NOMO-1 (cell line): ENCODE measurements around the gene PILRA.

Source experiments
- DNase-seq, 2 experiments: peaks; one replicate each; lab custom pipeline; 2025; ENCODE audit not compliant: unreplicated experiment in 2 of 2; lab: John Stamatoyannopoulos, UW

The PILRA gene

DNA sequence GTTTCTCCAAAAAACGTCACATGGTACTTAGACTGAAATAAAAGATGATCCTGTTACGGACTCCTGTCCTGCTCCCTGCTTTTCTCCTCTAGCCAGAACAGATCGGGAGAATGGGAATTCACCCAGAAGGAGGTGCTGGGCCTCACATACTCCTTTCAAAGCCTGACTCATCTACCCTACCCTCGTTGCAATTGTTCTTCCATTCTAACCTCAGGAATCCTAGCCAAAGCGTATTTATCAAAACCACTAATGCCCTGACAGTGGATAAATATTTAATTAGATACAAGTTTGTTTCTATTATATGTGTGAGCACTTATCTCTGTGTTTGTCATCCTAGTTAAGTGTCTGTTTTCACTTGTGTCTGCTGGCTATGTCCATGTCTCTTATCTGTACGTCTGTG is 33.5 kb downstream of the PILRA start:
- DNase-seq, result no peak

DNA sequence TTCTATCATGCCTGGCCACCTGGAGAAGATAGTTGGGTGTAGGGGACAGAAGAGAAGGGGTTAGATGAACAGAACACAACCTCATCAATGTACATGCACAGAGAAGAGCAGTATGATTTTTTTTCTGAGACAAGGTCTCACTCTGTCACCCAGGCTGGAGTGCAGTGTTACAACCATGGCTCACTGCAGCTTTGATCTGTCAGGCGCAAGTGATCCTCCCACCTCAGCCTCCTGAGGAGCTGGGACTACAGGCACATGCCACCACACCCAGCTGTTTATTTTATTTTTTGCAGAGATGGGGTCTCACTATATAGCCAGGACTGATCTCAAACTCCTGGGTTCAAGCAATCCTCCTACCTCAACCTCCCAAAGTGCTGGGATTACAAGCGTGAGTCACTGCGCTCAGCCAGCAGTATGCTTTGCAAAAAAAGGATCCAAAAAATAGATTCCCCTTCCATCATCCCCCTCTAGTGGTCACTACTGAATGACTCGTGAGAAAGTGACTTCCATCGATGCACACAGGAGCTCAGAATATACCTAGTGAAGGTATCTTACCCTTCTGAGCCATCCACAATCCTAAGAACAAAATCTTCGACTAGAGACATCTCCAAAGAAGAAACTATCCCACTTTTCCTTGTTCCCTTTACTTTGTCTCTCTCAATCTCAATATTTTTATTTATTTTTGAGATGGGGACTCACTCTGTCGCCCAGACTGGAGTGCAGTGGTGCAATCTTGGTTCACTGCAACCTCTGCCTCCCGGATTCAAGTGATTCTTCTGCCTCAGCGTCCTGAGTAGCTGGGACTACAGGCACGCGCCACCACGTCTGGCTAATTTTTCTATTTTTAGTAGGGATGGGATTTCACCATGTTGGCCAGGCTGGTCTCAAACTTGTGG is 34.2 kb downstream of the PILRA start:
- DNase-seq, result peak; percentile 65 to 83

DNA sequence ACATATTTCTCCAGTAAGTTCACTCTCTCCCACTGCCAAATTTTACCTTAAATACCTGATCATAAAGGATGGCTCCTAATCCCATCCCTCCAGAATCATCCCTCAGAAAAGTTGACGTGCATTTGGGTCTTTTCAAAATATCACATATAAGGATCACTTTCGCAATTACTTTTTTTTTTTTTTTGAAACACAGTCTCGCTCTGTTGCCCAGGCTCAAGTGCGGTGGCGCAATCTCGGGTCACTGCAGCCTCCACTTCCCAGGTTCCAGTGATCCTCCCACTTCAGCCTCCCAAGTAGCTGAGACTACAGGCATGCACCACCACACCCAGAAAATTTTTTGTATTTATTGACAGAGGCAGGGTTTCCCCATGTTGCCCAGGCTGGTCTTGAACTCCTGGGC is 37.8 kb downstream of the PILRA start:
- DNase-seq, result no peak

DNA sequence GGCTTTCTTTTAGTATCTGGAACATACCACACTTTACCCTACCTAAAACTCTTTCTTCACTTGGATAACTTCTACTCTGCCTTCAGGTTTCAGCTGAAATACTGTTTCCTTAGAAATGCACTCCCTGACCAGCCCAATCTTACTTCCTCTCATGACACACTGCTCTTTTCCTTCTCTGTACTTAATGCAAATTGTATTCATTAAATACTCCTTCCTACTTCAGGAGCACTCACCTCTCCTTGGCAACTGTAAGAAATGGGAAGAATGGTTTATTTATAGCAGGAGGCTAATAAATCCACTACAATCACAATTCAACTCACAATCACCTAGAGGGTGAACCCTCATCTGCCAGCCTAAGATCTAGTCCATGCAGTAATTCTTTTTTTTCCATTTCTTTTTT is 40.1 kb downstream of the PILRA start:
- DNase-seq, result peak; percentile 32 to 60

DNA sequence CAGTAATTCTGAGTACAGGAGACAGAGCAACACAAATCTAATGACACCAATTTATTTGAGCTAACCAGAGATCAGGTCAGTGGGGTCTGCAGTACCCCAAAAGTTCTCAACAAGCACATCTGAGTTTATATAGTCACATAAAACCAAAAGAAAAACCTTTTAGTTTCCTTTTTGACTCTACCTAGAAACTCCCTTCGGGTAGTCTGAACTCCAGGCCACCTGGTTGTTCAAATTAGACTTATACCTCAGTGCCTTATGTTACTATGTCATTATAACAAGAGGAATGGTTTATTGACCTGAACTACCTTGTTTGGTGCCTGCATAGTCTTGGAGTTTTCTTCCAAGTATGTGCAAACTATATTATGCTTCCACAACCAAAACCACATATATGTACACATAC is 40.6 kb downstream of the PILRA start:
- DNase-seq, result no peak

DNA sequence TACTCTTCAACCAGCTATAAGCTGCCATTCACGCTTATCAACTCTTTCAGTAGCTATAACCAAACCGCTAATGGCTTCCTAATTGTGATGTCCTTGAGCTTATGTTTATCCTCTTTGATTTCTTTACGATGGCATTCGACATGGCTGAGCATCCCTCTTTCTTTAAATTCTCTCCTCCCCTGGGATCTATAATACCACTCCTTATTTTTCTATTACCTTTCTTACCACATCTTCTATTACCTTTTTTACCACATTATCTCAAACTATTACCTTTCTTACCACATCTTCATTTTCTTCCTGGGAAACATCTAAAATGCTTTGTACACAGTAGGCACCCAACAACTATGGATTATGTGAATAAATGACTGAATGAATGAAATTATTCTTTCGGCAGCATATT is 42.2 kb downstream of the PILRA start:
- no peak for DNase-seq

DNA sequence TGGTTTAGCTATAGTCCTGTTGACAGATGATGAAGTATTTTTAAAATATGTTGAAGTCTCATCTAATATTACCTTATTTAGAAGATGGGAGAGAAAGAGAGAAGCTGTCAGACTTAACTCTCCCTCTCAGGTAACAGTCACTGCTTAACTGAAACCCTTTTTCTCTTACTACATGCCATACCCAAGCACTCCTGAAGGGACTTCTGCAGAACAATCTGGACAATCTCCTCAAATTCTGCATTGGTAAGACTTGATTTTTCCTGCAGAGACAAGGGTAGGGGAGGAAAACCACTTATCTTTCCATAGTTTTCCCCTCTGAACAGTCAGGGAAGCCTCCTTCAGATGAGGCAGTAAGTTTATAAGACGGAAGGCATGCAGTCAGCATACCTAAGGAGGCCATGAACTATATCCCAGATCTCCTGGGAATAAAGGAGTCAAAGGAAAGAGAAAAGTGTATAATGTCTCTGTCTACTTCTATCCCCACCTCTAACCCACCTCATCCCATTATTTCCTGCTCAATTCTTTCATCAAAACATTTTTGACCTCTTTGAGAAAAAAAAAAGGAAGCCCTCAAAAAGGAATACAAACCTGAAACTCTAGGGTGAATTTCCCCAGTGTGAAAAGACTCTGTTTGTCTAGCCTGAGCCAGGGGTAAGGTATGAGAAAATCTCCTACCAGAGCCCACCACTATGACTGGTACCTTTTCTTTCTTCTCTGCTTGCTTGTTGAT is 45.8 kb downstream of the PILRA start:
- DNase-seq, result no peak

DNA sequence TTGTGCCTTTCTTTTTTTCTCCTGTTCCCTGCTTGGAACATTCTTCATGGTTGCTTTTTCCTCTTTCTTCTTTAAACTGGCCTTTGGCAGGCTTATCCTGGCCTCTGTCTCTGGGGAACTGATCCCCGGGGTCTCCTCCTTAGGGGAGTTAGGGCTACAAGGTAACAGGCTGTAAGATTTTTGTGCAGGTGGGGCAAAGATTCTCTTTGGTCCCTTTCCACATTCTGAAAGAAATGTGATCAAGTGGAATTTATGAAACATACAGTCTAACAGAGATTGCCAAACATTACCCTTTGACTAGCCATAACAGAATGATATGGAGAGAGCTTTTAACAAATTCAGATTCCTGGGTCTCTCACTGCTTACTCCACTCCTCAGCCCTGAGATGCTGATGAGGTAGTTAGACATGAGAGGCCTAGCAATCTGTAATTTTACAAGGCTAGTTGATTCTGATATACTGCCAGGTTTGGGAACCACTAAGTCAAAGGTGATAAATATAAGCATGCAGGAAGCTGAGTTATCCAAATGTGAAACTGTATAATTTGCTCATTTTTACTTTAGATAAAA is 46.5 kb downstream of the PILRA start:
- DNase-seq, result no peak

DNA sequence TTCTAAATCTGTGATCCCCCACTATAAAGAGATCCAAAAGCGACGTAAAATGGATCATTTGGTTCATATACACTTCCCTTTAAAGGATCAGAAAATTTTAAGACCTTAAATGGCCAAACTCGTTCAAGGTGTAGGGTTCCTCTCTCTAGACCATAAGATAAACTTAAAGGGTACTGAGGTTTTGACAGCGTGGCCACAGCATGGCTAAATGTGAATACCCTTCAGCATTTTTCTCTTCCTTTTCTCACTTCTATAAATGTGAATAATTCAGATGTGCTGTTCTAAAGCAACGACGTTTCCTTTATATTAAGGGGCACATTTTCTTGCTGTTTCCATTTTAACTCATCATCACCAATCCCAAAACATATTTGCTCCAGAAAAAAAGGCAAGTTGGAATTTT is 50.0 kb downstream of the PILRA start:
- DNase-seq, result no peak

DNA sequence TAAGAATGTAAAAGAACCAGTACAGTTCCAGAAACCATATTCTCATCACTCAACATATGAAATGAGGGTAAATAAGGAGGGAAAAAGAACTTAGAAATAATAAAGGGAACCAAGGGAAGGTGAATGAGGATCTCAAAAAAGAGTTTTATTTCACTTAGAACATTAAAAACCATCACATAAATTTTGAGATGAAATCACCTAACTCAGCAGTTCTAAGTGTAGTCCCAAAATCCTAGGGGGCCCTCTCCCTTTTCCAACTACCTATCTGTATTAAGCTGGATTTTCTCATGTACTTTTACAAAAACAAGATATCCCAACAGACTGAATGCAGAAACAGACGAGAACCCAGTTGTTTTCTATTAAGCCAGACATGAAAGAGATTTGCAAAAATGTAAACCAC is 52.1 kb downstream of the PILRA start:
- DNase-seq, result no peak

DNA sequence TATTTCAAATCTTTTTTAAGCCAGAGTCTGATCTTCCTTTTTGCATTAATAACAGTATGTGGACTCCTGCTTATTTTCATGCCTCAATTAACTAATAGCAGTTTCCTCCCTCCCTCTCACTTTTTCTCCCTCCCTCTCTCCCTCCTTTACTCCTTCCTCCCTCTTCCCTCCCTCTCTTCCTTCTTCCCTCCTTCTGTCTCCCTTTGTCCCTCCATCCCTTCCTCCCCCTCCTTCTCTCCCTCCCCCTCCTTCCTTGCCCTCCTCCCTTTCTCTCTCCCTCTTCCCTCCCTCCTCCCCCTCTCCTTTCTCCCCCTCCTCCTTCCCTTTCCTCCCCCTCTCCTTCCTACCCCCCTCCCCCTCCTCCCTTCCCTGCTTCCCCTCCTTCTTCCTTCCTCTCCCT is 53.2 kb downstream of the PILRA start:
- DNase-seq, result no peak

DNA sequence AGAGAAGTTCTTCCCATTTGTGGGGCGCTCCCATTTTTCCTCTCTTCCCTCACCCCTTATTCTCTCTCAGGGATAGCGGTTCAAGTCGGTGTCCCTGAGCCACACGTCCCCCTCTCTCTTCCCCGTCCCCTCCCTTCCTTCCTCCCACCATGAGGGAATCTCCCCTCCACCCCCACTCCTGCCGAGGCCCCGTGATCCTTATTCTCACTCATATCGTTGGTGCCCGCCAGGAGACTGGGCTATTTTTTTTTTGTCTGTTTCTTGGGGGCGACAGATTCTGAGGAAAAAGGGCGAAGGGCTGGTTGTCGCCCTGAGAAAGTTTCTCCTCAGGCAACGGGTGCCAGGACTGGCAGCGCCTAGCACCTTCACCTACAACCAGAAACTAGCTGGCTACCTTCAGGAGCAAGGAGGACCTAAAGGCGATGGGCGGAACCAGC is 54.5 kb downstream of the PILRA start:
- DNase-seq, result no peak

DNA sequence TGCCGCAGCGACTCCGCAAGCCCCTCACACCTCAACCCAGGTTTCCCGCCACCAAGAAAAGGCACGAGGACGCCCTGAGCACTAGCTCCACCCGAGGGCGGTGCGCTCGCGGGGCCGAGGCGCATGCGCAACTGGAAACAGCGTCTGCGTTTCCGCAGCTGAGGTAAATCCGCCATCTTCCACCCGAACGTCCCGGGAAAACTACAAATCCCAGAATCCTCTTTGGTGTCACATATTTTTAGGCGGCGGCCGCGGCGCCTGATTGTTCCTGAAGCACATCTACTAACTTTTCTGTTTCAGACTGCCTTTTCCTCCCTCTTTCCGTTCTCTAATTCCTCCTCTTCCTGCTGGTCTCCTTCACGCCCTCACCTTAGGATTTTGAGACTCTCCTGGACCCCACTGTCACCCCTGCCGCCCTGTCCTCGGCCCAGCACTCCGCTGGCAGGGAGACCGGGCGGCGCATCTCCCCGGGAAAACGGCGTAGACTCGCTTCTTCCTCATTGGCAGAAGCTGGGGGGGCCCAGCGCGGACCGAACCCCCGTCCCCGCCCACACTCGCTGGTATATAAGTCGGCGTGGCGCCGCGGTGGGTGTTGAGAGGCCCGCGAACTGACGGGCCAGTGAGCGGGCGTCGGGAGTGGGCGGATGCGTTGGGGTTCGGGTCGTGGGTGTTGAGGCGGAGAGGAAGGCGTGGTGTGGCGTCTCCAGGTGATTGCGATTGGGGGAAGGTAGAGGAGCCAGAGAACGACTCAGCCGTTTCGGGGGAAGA is 55.1 kb downstream of the PILRA start, which contains the start of gene ZCWPW1:
ZCWPW1 (minus strand) TSS at position 505 of the 768 bp plus-strand sequence. CDS start 8,054 bp downstream, outside the sequence.
- DNase-seq, result peak; percentile 99

DNA sequence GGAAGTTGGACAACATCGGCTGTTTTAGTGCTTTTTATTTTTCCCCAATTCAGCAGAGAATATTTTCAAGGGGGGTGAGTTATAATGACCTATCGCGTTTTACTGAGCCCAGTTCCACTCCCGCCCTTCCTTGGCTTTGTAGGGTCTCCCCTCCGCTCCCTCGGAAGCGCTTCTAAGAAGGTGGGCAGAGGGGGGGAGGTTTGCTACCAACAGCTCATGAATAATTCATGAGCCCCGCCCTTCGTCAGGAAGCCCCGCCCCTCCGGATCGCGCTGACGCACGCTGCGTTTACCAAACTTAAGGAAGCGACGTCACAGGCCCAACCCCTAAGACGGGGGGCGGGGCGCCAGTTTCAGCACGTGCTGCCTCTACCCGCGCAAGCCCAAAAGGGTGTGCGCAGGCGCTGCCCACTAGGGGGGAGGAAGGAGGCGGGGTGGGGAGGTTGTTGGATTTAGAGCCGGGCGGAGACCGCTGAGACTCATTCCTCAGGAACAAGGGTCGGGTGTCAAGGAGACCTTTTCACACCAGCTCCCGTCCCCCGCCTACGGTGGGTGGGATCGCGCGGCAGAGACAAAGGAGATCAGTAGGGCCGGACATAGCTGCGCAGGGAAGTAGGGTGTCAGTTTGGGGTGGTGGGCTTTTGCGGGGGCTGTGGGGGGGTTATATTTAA is 55.8 kb downstream of the PILRA start:
- DNase-seq, result peak; percentile 100

DNA sequence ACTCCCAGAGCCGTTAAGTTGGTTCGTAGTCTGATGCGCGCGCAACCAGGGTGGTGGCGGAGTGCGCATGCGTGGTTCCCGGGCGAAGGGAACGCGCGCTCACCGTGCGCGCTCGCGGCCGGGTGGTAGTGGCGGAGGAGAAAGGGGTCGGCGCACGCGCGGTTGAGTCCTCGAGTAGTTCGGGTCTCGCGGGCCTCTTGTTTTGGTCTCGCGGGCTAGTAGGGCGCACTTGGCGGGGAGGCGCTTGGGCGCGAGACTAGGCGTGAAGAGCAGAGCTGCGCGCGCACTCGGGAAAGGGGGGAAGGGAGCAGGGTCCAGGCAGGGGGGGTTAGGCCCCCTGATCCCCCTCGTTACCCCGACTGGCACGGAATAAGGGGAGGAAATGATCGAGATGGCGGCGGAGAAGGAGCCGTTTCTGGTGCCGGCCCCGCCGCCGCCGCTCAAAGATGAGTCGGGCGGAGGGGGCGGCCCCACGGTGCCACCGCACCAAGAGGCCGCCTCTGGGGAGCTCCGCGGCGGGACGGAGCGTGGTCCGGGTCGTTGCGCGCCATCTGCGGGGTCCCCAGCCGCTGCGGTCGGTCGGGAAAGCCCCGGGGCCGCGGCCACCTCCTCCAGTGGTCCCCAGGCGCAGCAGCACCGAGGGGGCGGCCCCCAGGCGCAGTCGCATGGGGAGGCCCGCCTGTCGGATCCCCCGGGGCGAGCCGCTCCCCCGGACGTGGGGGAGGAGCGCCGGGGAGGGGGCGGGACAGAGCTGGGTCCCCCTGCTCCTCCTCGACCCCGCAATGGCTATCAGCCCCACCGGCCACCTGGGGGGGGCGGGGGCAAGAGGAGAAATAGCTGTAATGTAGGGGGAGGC is 56.6 kb downstream of the PILRA start, which contains the start of gene MEPCE:
MEPCE (plus strand) TSS at position 195 of the 856 bp plus-strand sequence; CDS start at position 383, 188 bp downstream.
- peak; percentile 82 to 94 for DNase-seq

DNA sequence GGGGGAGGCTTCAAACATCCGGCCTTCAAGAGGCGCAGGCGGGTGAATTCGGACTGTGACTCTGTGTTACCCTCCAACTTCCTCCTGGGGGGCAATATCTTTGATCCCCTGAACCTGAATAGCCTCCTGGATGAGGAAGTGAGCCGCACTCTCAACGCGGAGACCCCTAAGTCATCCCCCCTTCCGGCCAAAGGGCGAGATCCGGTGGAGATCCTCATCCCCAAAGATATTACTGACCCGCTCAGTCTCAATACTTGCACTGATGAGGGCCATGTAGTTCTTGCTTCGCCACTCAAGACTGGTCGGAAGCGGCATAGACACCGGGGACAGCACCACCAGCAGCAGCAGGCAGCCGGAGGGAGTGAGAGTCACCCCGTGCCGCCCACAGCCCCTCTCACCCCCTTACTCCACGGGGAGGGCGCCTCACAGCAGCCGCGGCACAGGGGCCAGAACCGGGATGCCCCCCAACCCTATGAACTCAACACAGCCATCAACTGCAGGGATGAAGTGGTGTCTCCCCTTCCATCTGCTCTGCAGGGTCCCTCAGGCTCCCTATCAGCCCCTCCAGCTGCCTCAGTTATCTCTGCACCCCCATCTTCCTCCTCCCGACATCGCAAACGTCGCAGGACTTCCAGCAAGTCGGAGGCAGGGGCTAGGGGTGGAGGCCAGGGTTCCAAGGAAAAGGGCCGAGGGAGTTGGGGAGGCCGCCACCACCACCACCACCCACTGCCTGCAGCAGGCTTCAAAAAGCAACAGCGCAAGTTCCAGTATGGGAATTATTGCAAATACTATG is 57.4 kb downstream of the PILRA start:
- DNase-seq, result peak in 1 of 2 experiments; percentile 57

DNA sequence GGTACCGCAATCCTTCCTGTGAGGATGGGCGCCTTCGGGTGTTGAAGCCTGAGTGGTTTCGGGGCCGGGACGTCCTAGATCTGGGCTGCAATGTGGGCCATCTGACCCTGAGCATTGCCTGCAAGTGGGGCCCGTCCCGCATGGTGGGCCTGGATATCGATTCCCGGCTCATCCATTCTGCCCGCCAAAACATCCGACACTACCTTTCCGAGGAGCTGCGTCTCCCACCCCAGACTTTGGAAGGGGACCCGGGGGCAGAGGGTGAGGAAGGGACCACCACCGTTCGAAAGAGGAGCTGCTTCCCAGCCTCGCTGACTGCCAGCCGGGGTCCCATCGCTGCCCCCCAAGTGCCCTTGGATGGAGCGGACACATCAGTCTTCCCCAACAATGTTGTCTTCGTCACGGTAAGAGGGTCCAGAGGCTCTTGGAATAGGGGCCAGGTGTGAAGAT is 58.0 kb downstream of the PILRA start:
- DNase-seq, result no peak

DNA sequence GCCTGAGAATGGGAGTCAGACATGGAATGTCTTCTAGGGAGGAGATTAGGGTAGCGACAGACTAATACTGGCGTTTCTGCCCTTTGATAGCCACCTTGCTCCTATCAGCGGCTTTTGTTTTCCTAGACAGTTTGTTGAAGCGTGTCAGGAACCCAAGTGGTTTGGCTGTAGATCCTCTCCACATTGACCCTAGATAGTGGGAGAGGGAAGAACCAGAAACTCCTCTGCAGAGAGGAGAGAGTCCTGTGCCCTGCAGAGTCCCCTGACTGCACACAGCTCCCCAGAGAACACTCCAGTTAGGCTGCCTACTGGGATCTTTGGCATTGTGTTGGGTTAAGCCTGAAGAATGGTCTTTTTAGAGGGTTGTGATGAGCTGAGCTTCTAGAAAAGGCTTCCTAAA is 58.8 kb downstream of the PILRA start:
- no peak for DNase-seq
